SU-DHL-6 (cell line): Measurements from ENCODE around the gene CDC20.

Experiments
- H2AFZ ChIP-seq: fragments of 200-600 bp; sonication (generic); 2 replicates; pipeline ENCODE4 v1.6.1; 2014; ENCODE audit warnings: low read depth, mild to moderate bottlenecking, moderate library complexity, mixed read lengths, antibody characterized with exemption, low read length; ENCODE audit not compliant: severe bottlenecking
- H3F3A ChIP-seq: fragments of 200-600 bp; shearing (Covaris generic); 2 replicates; pipeline ENCODE4 v1.6.0; 2016; ENCODE audit warnings: antibody characterized with exemption, mild to moderate bottlenecking; ENCODE audit not compliant: insufficient read depth
- H3K27ac ChIP-seq: fragments of 200-600 bp; sonication (generic); 2 replicates; pipeline ENCODE4 v1.5.1; 2016; ENCODE audit warnings: low read depth, mild to moderate bottlenecking, low read length, moderate library complexity, mixed read lengths
- H3K27me3 ChIP-seq: fragments of 200-600 bp; sonication (generic), shearing (Covaris generic); 2 replicates; pipeline ENCODE4 v1.6.0; 2014; ENCODE audit warnings: mild to moderate bottlenecking, low read length
- H3K36me3 ChIP-seq: fragments of 200-600 bp; sonication (generic); 2 replicates; pipeline ENCODE4 v1.6.1; 2014; ENCODE audit warnings: mild to moderate bottlenecking, low read length, mixed read lengths
- H3K4me2 ChIP-seq: fragments of 300-600, 200-600 bp; shearing (Covaris generic), sonication (generic); 2 replicates; pipeline ENCODE4 v1.6.0; 2014; ENCODE audit warnings: low read length, low read depth, mild to moderate bottlenecking; ENCODE audit not compliant: poor library complexity, severe bottlenecking
- H3K4me3 ChIP-seq: fragments of 200-600 bp; sonication (generic); 2 replicates; pipeline ENCODE4 v1.5.1; 2014; ENCODE audit warnings: antibody characterized with exemption, low read length, mild to moderate bottlenecking, mixed read lengths; ENCODE audit not compliant: insufficient read depth, poor library complexity, severe bottlenecking
- H3K79me2 ChIP-seq: fragments of 200-600 bp; sonication (generic); 2 replicates; pipeline ENCODE4 v1.6.1; 2014; ENCODE audit warnings: mild to moderate bottlenecking, low read length, moderate library complexity; ENCODE audit not compliant: insufficient read depth
- H3K9ac ChIP-seq: fragments of 200-600 bp; sonication (generic); 2 replicates; pipeline ENCODE4 v1.7.0; 2014; ENCODE audit warnings: mild to moderate bottlenecking, low read length
- H3K9me2 ChIP-seq: fragments of 200-600 bp; sonication (generic); replicated peaks from 2 replicates; pipeline ENCODE4 v1.6.1; 2014; ENCODE audit warnings: low read length; ENCODE audit not compliant: insufficient read depth
- H3K9me3 ChIP-seq: fragments of 200-600 bp; sonication (generic); 2 replicates; pipeline ENCODE4 v1.6.1; 2014; ENCODE audit warnings: low read length, mixed read lengths; ENCODE audit not compliant: insufficient read depth
- H4K20me1 ChIP-seq: fragments of 200-600 bp; sonication (generic); 2 replicates; pipeline ENCODE4 v1.6.1; 2014; ENCODE audit warnings: low read depth, mild to moderate bottlenecking, antibody characterized with exemption, low read length, moderate library complexity, mixed read lengths
- EZH2phosphoT487 ChIP-seq: fragments of 200-600 bp; sonication (generic), shearing (Covaris generic); conservative IDR thresholded peaks from 2 replicates; pipeline ENCODE4 v1.6.1; 2018; ENCODE audit warnings: mild to moderate bottlenecking, antibody characterized with exemption, low read length, moderate library complexity, mixed read lengths
- TF ChIP-seq, protein P1 (sequence below): fragments of 200-600 bp; sonication (generic); IDR thresholded peaks from one replicate; pipeline ENCODE4 v1.5.1; 2017; ENCODE audit warnings: antibody characterized with exemption, mild to moderate bottlenecking, low read length, moderate library complexity; ENCODE audit not compliant: insufficient read depth, poor library complexity, severe bottlenecking

CDC20 gene

GRCh38 chr1:43357251-43357650, 1.5 kb upstream of the CDC20 start:
- Histone ChIP-seq H3F3A (peaks cover 13% of the 10 kb centered on the region; the same call in 1 of the 2 replicates), H3K4me2 (no peak overlapping the region), H3K9me3 (no peaks in the 10 kb centered on the region), H3K27me3 (no peaks in the 10 kb centered on the region), H2AFZ (no peak overlapping the region), H4K20me1 (no peaks in the 10 kb centered on the region), H3K79me2 (peaks cover 19% of the 10 kb centered on the region), H3K27ac (no peak overlapping the region), H3K36me3 (peaks cover 8% of the 10 kb centered on the region; the same call in 1 of the 2 replicates), H3K4me3 (no peak overlapping the region), H3K9ac (no peak overlapping the region), H3K9me2 (no peaks in the 10 kb centered on the region)
- TF ChIP-seq, protein P1, sequence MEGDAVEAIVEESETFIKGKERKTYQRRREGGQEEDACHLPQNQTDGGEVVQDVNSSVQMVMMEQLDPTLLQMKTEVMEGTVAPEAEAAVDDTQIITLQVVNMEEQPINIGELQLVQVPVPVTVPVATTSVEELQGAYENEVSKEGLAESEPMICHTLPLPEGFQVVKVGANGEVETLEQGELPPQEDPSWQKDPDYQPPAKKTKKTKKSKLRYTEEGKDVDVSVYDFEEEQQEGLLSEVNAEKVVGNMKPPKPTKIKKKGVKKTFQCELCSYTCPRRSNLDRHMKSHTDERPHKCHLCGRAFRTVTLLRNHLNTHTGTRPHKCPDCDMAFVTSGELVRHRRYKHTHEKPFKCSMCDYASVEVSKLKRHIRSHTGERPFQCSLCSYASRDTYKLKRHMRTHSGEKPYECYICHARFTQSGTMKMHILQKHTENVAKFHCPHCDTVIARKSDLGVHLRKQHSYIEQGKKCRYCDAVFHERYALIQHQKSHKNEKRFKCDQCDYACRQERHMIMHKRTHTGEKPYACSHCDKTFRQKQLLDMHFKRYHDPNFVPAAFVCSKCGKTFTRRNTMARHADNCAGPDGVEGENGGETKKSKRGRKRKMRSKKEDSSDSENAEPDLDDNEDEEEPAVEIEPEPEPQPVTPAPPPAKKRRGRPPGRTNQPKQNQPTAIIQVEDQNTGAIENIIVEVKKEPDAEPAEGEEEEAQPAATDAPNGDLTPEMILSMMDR = no peak
- TF ChIP-seq EZH2phosphoT487 = no peak

DNA sequence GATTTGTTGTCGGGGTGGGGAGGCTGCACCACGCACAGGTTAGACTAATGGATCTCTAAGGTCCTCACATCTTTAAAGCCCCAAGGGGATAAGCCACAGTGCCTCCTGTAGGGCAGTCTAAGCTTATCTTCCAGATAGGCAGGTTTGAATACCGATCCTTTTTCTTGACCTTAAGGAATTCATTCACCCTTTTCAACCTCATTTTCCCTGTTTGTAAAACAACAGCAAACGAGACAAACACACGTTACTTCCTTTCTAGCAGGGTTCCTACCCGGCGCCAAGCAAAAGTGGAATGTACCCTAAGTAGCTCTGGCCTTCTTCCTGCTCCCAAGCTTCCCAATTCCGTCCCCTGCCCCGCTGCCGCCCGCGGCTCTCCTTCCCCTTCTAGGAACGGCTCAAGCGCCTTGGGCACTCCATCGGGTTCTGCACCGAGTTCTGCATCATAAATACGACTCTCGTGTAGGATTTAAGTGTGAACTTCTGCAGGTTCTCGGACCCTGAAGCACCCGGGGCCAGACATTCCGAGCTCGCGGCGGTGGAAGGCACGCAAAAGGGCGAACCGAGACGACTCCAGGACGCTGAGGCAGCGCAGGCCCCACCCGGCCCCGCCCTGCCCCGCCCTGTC, 548 bp upstream of the CDC20 start:
- Histone ChIP-seq H3F3A (peaks cover 22% of the 10 kb centered on the region), H3K9me2 (no peaks in the 10 kb centered on the region), H3K36me3 (peaks cover 8% of the 10 kb centered on the region; the same call in 1 of the 2 replicates), H2AFZ (peak overlapping the region; percentile 92), H3K4me2 (peak overlapping the region; percentile 95), H3K27ac (peak overlapping the region; percentile 63), H3K9me3 (no peaks in the 10 kb centered on the region), H3K4me3 (peak overlapping the region; percentile 95), H3K9ac (peak overlapping the region; percentile 95), H3K79me2 (peaks cover 19% of the 10 kb centered on the region), H4K20me1 (no peaks in the 10 kb centered on the region), H3K27me3 (no peaks in the 10 kb centered on the region)
- TF ChIP-seq, protein P1 = no peak
- no peak for TF ChIP-seq EZH2phosphoT487

- Histone ChIP-seq H3K27ac (peak overlapping the region; percentile 68), H3K36me3 (peaks cover 8% of the 10 kb centered on the region; the same call in 1 of the 2 replicates), H3K9me2 (no peaks in the 10 kb centered on the region), H3K27me3 (no peaks in the 10 kb centered on the region), H3K4me2 (peak overlapping the region; percentile 66), H2AFZ (no peak overlapping the region), H3K9me3 (no peaks in the 10 kb centered on the region), H3K4me3 (peak overlapping the region; percentile 94), H3K79me2 (peaks cover 19% of the 10 kb centered on the region), H3F3A (peaks cover 32% of the 10 kb centered on the region), H4K20me1 (no peaks in the 10 kb centered on the region), H3K9ac (peak overlapping the region; percentile 95)
- TF ChIP-seq, protein P1 = no peak
- TF ChIP-seq EZH2phosphoT487 = no peak
Measured at GRCh38 chr1:43359696-43360095, 915 bp downstream of the CDC20 start.
